CD14-positive monocyte (primary cell): ENCODE data around the gene OSBPL10. TPM values are rescaled to one million over a fixed set of nuclear protein-coding genes. Genes with fewer than 3 reads are reported as not detected.

Source experiments
- DNase-seq, 3 donors: peaks; one replicate each; pipeline ENCODE4 v3.0.0-alpha.2; 2011 to 2022
- H2AFZ ChIP-seq: 2 replicates; pipeline ENCODE4 v1.6.0; 2012; ENCODE audit warnings: mild to moderate bottlenecking, low read depth, low read length, inconsistent platforms; ENCODE audit not compliant: insufficient read depth, poor library complexity, severe bottlenecking
- H3K27ac ChIP-seq, 2 donors: 1 replicate in 1 of 2; 2 replicates in 1 of 2; pipeline ENCODE4 v1.5.1; 2012 to 2013; ENCODE audit warnings: low read length in 2 of 2, control low read depth in 1 of 2, inconsistent platforms in 1 of 2, low read depth in 1 of 2, mild to moderate bottlenecking in 1 of 2
- H3K27me3 ChIP-seq, 2 donors: one replicate each; pipeline versions ENCODE4 v1.6.0 to v1.6.1; 2011 to 2013; ENCODE audit warnings: low read length in 2 of 2; ENCODE audit not compliant: control insufficient read depth in 2 of 2, insufficient read depth in 2 of 2
- H3K36me3 ChIP-seq, 2 donors: replicated peaks in 1 of 2; 1 replicate in 1 of 2; 2 replicates in 1 of 2; pipeline versions ENCODE4 v1.5.1 to v1.6.1; 2012 to 2013; ENCODE audit warnings: low read length in 2 of 2, control low read depth in 1 of 2, inconsistent platforms in 1 of 2, mild to moderate bottlenecking in 1 of 2; ENCODE audit not compliant: insufficient read depth in 2 of 2, control insufficient read depth in 1 of 2
- H3K4me1 ChIP-seq, 2 donors: 1 replicate in 1 of 2; 2 replicates in 1 of 2; pipeline versions ENCODE4 v1.5.1 to v1.6.1; 2012 to 2013; ENCODE audit warnings: low read length in 2 of 2, control low read depth in 1 of 2, inconsistent platforms in 1 of 2, mild to moderate bottlenecking in 1 of 2, moderate library complexity in 1 of 2; ENCODE audit not compliant: insufficient read depth in 2 of 2, control insufficient read depth in 1 of 2
- H3K4me2 ChIP-seq: replicated peaks from 2 replicates; pipeline ENCODE3; 2012; ENCODE audit warnings: low read length, moderate library complexity, mild to moderate bottlenecking; ENCODE audit not compliant: poor library complexity, severe bottlenecking; ENCODE audit errors: extremely low read depth
- H3K4me3 ChIP-seq, 3 experiments: fragments of 200-600 bp in 1 of 3; sonication (generic) in 1 of 3; replicated peaks in 1 of 3; 1 replicate in 2 of 3; 2 replicates in 1 of 3; pipeline ENCODE4 v1.5.1; 2011 to 2013; ENCODE audit warnings: low read length in 3 of 3, mild to moderate bottlenecking in 3 of 3, control low read depth in 2 of 3, low read depth in 2 of 3, inconsistent platforms in 1 of 3, moderate library complexity in 1 of 3
- H3K79me2 ChIP-seq: 2 replicates; pipeline ENCODE4 v1.6.0; 2012; ENCODE audit warnings: mild to moderate bottlenecking, control low read depth, inconsistent platforms, low read length, moderate library complexity; ENCODE audit not compliant: insufficient read depth
- H3K9ac ChIP-seq: 2 replicates; pipeline ENCODE4 v1.6.0; 2017; ENCODE audit warnings: low read length, mild to moderate bottlenecking; ENCODE audit not compliant: insufficient read depth, poor library complexity, severe bottlenecking
- H3K9me3 ChIP-seq, 2 donors: replicated peaks in 1 of 2; 1 replicate in 1 of 2; 2 replicates in 1 of 2; pipeline versions ENCODE4 v1.5.1 to v1.6.1; 2012 to 2013; ENCODE audit warnings: low read length in 2 of 2, control low read depth in 1 of 2; ENCODE audit not compliant: control insufficient read depth in 1 of 2, insufficient read depth in 1 of 2
- H4K20me1 ChIP-seq: 2 replicates; pipeline ENCODE4 v1.6.0; 2012; ENCODE audit warnings: mild to moderate bottlenecking, low read length, control low read depth, moderate library complexity; ENCODE audit not compliant: insufficient read depth
- H3K27ac Mint-ChIP-seq, 7 donors: one replicate each; pipeline ENCODE4 v1.8.0; 2020; ENCODE audit warnings: mild to moderate bottlenecking in 7 of 7, mixed read lengths in 7 of 7, moderate library complexity in 6 of 7, inconsistent platforms in 2 of 7
- H3K27me3 Mint-ChIP-seq, 3 donors: one replicate each; pipeline ENCODE4 v1.8.0; 2021 to 2022; ENCODE audit warnings: low read depth in 3 of 3, mild to moderate bottlenecking in 3 of 3, mixed read lengths in 3 of 3, moderate library complexity in 3 of 3, inconsistent platforms in 1 of 3
- H3K36me3 Mint-ChIP-seq, 2 donors: one replicate each; pipeline ENCODE4 v1.8.0; 2020; ENCODE audit warnings: mixed read lengths in 2 of 2, inconsistent platforms in 1 of 2, mild to moderate bottlenecking in 1 of 2
- H3K4me1 Mint-ChIP-seq: one replicate; pipeline ENCODE4 v1.8.0; 2020; ENCODE audit warnings: mild to moderate bottlenecking, mixed read lengths
- H3K4me3 Mint-ChIP-seq, 2 donors: one replicate each; pipeline ENCODE4 v1.8.0; 2020; ENCODE audit warnings: mild to moderate bottlenecking in 2 of 2, mixed read lengths in 2 of 2, moderate library complexity in 1 of 2
- H3K9me3 Mint-ChIP-seq, 7 donors: one replicate each; pipeline ENCODE4 v1.8.0; 2020 to 2022; ENCODE audit warnings: mixed read lengths in 7 of 7, mild to moderate bottlenecking in 6 of 7, moderate library complexity in 6 of 7, inconsistent platforms in 2 of 7
- CTCF ChIP-seq: fragments of 200-600 bp; IDR thresholded peaks from one replicate; pipeline ENCODE4 v1.8.0; 2022; ENCODE audit warnings: antibody characterized with exemption, mild to moderate bottlenecking
- WGBS: methylation state at CpG from one replicate; pipeline ENCODE4 v1.1.5; 2013; ENCODE audit warnings: missing lambda C conversion rate; ENCODE audit not compliant: insufficient coverage; 5-methylcytosine and 5-hydroxymethylcytosine counted together
- intact Hi-C, 2 donors: fragments of 100-400 bp; cut with micrococcal nuclease; formaldehyde crosslinking; loops; one replicate each; pipeline versions ENCODE4 v1.15.0 to v1.15.1; 2023
- polyA plus RNA-seq, 3 donors: library from polyadenylated mRNA; depleted of rRNA in 1 of 3; unstranded in 2 of 3; stranded (reverse) in 1 of 3; fragments of 300-500 nt in 2 of 3; fragments of >200 nt in 1 of 3; fragmentation: Illumina TruSeq in 2 of 3; gene quantifications; 1 replicate in 2 of 3; 2 replicates in 1 of 3; pipeline ENCODE4 v1.2.3, GENCODE V29; 2012 to 2021

The OSBPL10 gene
- polyA plus RNA-seq, 3 donors = 0.03 TPM; not detected in 2

- no peak for TF ChIP-seq CTCF
- Mint-ChIP-seq H3K27me3 (peaks cover 0 to 2% (median 0%) of the 10 kb centered on the region in 3 donors), H3K4me1 (no peaks in the 10 kb centered on the region), H3K27ac (no peak overlapping the region), H3K9me3 (no peaks in the 10 kb centered on the region), H3K36me3 (no peaks in the 10 kb centered on the region), H3K4me3 (no peak overlapping the region)
- Histone ChIP-seq H3K4me3 (no peak overlapping the region), H3K4me1 (no peaks in the 10 kb centered on the region), H3K9ac (no peak overlapping the region), H3K9me3 (no peaks in the 10 kb centered on the region), H3K27me3 (no peaks in the 10 kb centered on the region), H3K36me3 (no peaks in the 10 kb centered on the region), H3K27ac (no peak overlapping the region), H4K20me1 (no peaks in the 10 kb centered on the region), H3K4me2 (no peak overlapping the region), H2AFZ (no peak overlapping the region), H3K79me2 (no peaks in the 10 kb centered on the region)
- intact Hi-C loops = no loop called here
- no peak for DNase-seq
- WGBS = 15% methylated on average over 2 of the region's 3 CpGs
These were observed 127.5 kb downstream of the OSBPL10 start for GRCh38 chr3:31853580-31853979.

GRCh38 chr3:31851278-31851677 is 129.8 kb downstream of the OSBPL10 start:
- Mint-ChIP-seq H3K27me3 (no peaks in the 10 kb centered on the region), H3K4me3 (no peak overlapping the region), H3K9me3 (no peaks in the 10 kb centered on the region), H3K36me3 (no peaks in the 10 kb centered on the region), H3K27ac (no peak overlapping the region), H3K4me1 (no peaks in the 10 kb centered on the region)
- H3K4me3 ChIP-seq = no peak overlapping the region
- H3K79me2 ChIP-seq = no peaks in the 10 kb centered on the region
- TF ChIP-seq CTCF = no peak
- intact Hi-C loops = no loop called here
- 94% methylated on average over 5 of the region's 10 CpGs for WGBS
- H4K20me1 ChIP-seq = no peaks in the 10 kb centered on the region
- H3K9ac ChIP-seq = no peak overlapping the region
- no peak overlapping the region for H2AFZ ChIP-seq
- no peaks in the 10 kb centered on the region for H3K9me3 ChIP-seq
- DNase-seq = no peak
- H3K4me1 ChIP-seq = no peaks in the 10 kb centered on the region
- no peaks in the 10 kb centered on the region for H3K27me3 ChIP-seq
- no peaks in the 10 kb centered on the region for H3K36me3 ChIP-seq
- no peak overlapping the region for H3K4me2 ChIP-seq
- H3K27ac ChIP-seq = no peak overlapping the region
